Activated T-cell treated with anti-CD3 and anti-CD28 coated beads for 48 hours (primary cell): ENCODE data around the gene TSC22D2.
"Not testable (repeated sequence)": the region's sequence is repeated elsewhere in the genome, so short reads cannot be mapped to it uniquely, and the experiment has no call there.

ENCODE experiments used
- DNase-seq: peaks from one replicate; pipeline ENCODE4 v3.0.0-alpha.2; 2020; ENCODE audit warnings: low read depth

Gene TSC22D2

DNA sequence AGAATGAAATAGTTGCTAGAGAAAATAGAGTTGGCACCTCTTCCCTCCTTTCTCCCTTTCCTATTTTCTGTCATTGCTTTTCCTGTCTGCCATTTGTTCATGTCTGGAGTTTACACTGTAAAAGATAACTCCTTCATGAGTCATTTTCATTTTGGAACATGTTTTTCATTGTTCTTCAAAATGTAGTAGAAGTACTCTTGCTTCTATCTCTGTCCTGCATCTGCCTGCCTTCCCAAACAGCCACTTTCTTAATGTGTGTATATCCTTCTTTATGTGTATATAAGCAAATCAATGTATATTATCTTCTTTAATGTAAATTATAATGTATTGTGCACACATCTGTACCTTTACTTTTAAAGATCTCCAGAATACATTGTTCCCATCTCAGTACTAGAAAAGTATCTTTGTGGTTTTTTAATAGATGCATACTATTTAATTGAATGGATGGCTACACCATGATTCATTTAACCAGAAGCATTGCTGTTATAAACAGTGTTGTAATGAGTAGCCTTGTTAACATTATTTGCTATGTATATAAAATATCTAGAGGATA lies 41.1 kb downstream of the TSC22D2 start:
- no peak for DNase-seq

- DNase-seq, result no peak
Observed at GRCh38 chr3:150450916-150451315, 42.8 kb downstream of the TSC22D2 start.

- DNase-seq, result no peak
Observed at GRCh38 chr3:150451329-150452048, 43.4 kb downstream of the TSC22D2 start.

GRCh38 chr3:150453353-150453752 lies 45.3 kb downstream of the TSC22D2 start:
- no peak for DNase-seq

DNA sequence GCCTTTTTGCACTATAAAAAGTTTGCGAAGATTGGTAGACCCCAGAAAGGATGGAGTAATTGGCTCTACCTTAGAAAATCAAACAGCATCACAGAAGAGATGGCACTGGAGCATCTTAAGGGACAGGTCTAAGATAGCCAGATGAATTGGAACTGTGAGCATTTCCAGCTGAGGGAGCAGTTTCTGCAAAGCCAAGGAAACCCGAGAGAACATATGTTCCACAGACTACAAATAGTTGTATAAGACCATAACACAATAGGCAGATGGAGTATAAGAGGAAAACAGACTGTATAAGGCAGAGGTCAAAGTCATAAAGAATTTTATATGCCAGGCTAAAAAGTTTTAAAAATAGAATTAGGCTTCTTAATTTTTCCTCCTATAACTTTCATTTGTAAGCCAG lies 46.0 kb downstream of the TSC22D2 start:
- no peak for DNase-seq

DNA sequence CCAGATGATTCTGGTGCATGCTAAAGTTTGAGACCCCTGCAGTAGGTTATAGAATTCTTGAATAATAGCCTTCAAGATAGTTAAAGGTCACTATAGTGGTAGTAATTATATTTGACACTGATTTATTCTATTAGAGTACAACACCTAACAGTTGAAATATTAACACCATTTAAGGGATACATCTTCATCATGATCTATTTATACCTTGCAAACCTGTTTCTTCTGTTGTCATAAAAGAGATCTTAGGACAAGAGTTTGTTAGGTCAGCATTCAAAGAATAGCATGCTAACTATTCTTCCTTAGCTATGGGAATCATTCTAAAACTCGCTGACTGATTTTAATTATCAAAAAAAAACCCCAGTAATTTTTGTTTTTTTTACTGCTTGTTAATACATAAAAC lies 46.5 kb downstream of the TSC22D2 start:
- no peak for DNase-seq

DNA sequence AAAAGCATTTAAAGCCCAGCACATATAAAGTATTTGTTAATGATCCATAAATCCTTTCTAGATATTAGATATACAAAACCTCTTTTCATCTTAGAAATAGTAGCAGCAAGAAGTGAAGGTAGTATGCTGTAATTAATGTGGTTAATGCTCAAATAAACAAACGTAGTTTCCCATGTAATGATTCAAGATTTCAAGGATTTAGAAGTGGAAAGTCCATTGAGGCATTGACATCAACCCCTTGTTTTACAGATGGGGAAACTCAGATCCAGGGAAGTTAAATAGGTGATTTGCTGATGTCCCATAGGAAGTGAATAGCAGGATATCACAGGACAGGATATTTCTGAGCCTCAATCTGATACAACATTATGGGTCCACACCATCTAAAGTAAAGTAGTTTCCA lies 47.2 kb downstream of the TSC22D2 start:
- no peak for DNase-seq

DNA sequence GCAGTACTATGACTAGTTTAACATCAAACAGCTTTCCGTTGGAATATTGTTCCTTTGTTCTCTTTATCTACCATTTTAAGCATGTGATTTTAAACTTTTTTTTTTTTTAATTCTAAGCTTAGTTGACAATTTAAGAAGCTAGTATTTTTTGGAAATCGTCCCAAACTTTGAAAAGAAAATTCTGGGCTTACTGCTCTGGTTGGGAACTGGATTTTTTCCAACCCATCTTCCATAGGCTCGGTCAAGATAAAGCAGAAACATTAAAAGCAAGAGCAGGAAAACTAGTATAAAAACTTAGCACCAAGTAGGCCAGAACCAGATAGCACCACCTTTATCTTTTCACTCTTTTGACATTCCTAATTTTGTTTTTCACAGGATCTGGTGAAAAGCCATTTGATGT lies 49.9 kb downstream of the TSC22D2 start:
- DNase-seq, result no peak

GRCh38 chr3:150460484-150460883 lies 52.4 kb downstream of the TSC22D2 start:
- no peak for DNase-seq

DNA sequence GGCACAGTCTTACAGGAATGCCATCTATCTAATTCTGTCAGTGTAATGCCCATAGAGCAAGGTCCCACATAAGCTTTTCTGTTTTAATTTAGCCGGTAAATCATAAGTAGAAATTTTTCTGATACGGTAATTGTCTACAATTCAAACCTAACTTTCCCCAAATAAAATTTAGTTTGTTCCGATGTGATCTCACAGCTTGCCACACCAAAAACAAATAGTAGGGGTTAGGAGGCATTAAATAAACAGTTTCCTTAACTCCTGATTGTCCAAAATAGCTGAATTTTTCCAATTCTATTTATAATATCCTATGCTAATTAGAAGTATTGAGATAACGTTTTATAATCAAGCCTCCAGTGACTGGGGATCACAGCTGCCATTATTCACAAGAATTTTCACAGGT lies 53.3 kb downstream of the TSC22D2 start:
- no peak for DNase-seq

GRCh38 chr3:150462108-150462507 lies 54.0 kb downstream of the TSC22D2 start:
- no peak for DNase-seq

GRCh38 chr3:150464684-150465083 lies 56.6 kb downstream of the TSC22D2 start:
- no peak for DNase-seq

- no peak for DNase-seq
Observed at GRCh38 chr3:150467381-150467780, 59.3 kb downstream of the TSC22D2 start.

GRCh38 chr3:150469031-150469930 lies 61.2 kb downstream of the TSC22D2 start:
- DNase-seq, result no peak

- no peak for DNase-seq
Observed at GRCh38 chr3:150469931-150470740, 62.0 kb downstream of the TSC22D2 start.

DNA sequence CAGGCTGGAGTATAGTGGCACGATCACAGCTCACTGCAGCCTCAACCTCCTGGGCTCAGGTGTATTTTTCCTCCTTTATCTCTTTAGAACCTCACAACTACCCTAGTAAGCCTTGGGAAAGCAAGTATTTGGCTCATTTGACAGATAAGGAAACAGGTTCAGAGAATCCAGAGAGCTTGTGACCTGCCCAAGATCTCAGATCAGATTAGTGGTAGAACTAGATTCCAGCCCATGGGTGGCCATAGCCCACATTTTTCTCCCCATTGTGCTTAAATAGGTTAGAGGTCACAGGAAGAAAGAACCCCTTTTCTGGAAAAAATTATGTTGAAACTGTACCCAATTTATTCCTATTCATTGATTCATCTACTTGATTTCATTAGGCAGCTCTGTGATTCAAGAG lies 64.3 kb downstream of the TSC22D2 start:
- no peak for DNase-seq

DNA sequence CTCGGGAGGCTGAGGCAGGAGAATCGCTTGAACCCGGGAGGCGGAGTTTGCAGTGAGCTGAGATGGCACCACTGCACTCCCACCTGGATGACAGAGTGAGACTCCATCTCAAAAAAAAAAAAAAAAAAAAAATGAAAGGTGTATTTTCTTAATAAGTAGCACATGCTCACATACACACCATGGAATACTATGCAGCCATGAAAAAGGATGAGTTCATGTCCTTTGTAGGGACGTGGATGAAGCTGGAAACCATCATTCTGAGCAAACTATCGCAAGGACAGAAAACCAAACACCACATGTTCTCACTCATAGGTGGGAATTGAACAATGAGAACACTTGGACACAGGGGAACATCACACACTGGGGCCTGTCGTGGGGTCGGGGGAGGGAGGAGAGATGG lies 65.1 kb downstream of the TSC22D2 start:
- DNase-seq, result not testable (repeated sequence)

DNA sequence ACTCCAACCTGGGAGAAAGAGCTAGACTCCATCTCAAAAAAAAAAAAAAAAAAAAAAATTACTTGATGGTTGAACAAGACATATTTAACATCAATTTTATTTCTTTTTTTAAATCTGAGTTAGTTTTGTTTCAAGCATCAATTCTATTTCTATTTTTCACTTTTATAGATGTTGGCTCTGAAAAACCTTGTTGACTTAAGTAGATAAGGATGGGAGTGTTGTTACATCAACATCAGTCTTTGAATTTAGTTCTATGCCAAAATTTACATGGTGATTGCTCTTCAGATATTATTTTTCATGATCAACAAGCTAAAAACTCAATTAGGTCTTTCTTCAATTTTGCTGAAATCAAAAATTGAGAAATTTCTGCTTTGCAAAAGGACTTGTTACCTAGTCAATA lies 71.3 kb downstream of the TSC22D2 start:
- DNase-seq, result no peak

- no peak for DNase-seq
Observed at GRCh38 chr3:150480877-150481276, 72.8 kb downstream of the TSC22D2 start.

- no peak for DNase-seq
Observed at GRCh38 chr3:150483226-150483625, 75.1 kb downstream of the TSC22D2 start.

- no peak for DNase-seq
Observed at GRCh38 chr3:150484410-150484809, 76.3 kb downstream of the TSC22D2 start.

DNA sequence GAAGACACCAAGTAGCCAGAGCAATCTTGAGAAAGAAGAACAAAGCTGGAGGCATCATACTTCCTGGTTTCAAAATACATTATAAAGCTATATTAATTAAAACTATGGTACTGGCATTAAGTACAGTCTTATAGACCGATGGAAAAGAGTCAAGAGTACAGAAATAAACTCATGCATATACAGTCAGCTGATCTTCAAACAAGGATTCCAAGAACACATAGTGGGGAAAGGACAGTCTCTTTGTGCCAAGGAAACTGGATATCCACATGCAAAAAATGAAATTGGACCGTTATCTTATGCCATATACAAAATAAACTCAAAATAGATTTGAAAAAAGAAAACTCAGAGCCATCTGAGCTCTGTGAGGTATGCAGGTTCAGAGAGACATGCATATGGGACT lies 80.8 kb downstream of the TSC22D2 start:
- DNase-seq, result no peak
